WTC11 (cell line): ENCODE data around the gene BORCS8. TPM values are rescaled to one million over a fixed set of nuclear protein-coding genes. Genes with fewer than 3 reads are reported as not detected.
A peak's percentile ranks its signal among the peaks of the same experiment; 100 is the strongest.

Source experiments
- ATAC-seq: fragments of 200-7000 bp; cut with Tn5 transposase; 2 replicates; pipeline ENCODE4 v1.10.0; 2021; ENCODE audit warnings: mild to moderate bottlenecking, moderate library complexity
- CTCF ChIA-PET: fragments of 300-600 bp; sonication (Branson Sonifier 250); formaldehyde crosslinking; loops from one replicate; lab custom pipeline; 2021; ENCODE audit warnings: antibody characterized with exemption; lab: Charles Lee
- POLR2A ChIA-PET: fragments of 350-600 bp; sonication (Branson Sonifier 250); formaldehyde crosslinking; loops from one replicate; lab custom pipeline; 2021; ENCODE audit warnings: antibody characterized with exemption; lab: Charles Lee
- DNase-seq: peaks from one replicate; pipeline ENCODE4 v3.0.0; 2021; ENCODE audit warnings: low spot score
- H3K27ac Mint-ChIP-seq: 2 replicates; pipeline ENCODE4 v1.8.0; 2021; ENCODE audit warnings: mixed read lengths
- H3K27me3 Mint-ChIP-seq: 2 replicates; pipeline ENCODE4 v1.8.0; 2021; ENCODE audit warnings: low read depth, mild to moderate bottlenecking, moderate library complexity, mixed read lengths
- H3K36me3 Mint-ChIP-seq: 2 replicates; pipeline ENCODE4 v1.8.0; 2021; ENCODE audit warnings: mixed read lengths
- H3K4me1 Mint-ChIP-seq: 2 replicates; pipeline ENCODE4 v1.8.0; 2022; ENCODE audit warnings: mixed read lengths
- H3K4me3 Mint-ChIP-seq: 2 replicates; pipeline ENCODE4 v1.8.0; 2021; ENCODE audit warnings: mild to moderate bottlenecking, moderate library complexity, mixed read lengths
- H3K9me3 Mint-ChIP-seq: 2 replicates; pipeline ENCODE4 v1.8.0; 2021; ENCODE audit warnings: mixed read lengths
- ATF2 ChIP-seq: sonication (generic); formaldehyde crosslinking; IDR thresholded peaks from 2 replicates; pipeline ENCODE4 v1.8.1; 2022; ENCODE audit warnings: low read depth, missing genetic modification reagents, borderline replicate concordance
- CBFB ChIP-seq: sonication (generic); formaldehyde crosslinking; IDR thresholded peaks from 2 replicates; pipeline ENCODE4 v1.8.1; 2022; ENCODE audit warnings: mild to moderate bottlenecking, low read depth, missing genetic modification reagents
- ERG ChIP-seq: fragments of 250-450 bp; sonication (Bioruptor Pico); IDR thresholded peaks from 2 replicates; pipeline ENCODE4 v1.8.0; 2021; ENCODE audit warnings: mild to moderate bottlenecking
- ETV6 ChIP-seq: sonication (generic); formaldehyde crosslinking; IDR thresholded peaks from 2 replicates; pipeline ENCODE4 v1.8.1; 2022; ENCODE audit warnings: mild to moderate bottlenecking, missing genetic modification reagents
- FOXJ3 ChIP-seq: sonication (generic); formaldehyde crosslinking; IDR thresholded peaks from 2 replicates; pipeline ENCODE4 v1.9.0; 2021; ENCODE audit warnings: missing genetic modification reagents, mild to moderate bottlenecking, borderline replicate concordance
- GABPB1 ChIP-seq: sonication (generic); formaldehyde crosslinking; IDR thresholded peaks from 2 replicates; pipeline ENCODE4 v1.8.1; 2023; ENCODE audit warnings: mild to moderate bottlenecking, missing genetic modification reagents
- GTF2I ChIP-seq: fragments of 250-450 bp; sonication (Bioruptor Pico); conservative IDR thresholded peaks from 2 replicates; pipeline ENCODE4 v1.4.0; 2021; ENCODE audit warnings: mild to moderate bottlenecking
- KAT7 ChIP-seq: sonication (generic); formaldehyde crosslinking; IDR thresholded peaks from 2 replicates; pipeline ENCODE4 v1.8.1; 2023; ENCODE audit warnings: missing genetic modification reagents, mild to moderate bottlenecking, borderline replicate concordance
- MLX ChIP-seq: sonication (generic); formaldehyde crosslinking; IDR thresholded peaks from 2 replicates; pipeline ENCODE4 v1.8.1; 2023; ENCODE audit warnings: mild to moderate bottlenecking, missing genetic modification reagents, moderate library complexity
- NFE2L1 ChIP-seq: sonication (generic); formaldehyde crosslinking; IDR thresholded peaks from 2 replicates; pipeline ENCODE4 v1.8.1; 2023; ENCODE audit warnings: missing genetic modification reagents
- NR2C2 ChIP-seq: sonication (generic); formaldehyde crosslinking; IDR thresholded peaks from 2 replicates; pipeline ENCODE4 v1.8.0; 2022; ENCODE audit warnings: mild to moderate bottlenecking, missing genetic modification reagents
- TEAD1 ChIP-seq: sonication (generic); formaldehyde crosslinking; IDR thresholded peaks from 2 replicates; pipeline ENCODE4 v1.8.0; 2022; ENCODE audit warnings: mild to moderate bottlenecking, missing genetic modification reagents
- TEAD4 ChIP-seq: sonication (generic); formaldehyde crosslinking; IDR thresholded peaks from 2 replicates; pipeline ENCODE4 v1.8.0; 2022; ENCODE audit warnings: mild to moderate bottlenecking, missing genetic modification reagents
- TP53 ChIP-seq: sonication (generic); formaldehyde crosslinking; IDR thresholded peaks from 2 replicates; pipeline ENCODE4 v1.8.1; 2023; ENCODE audit warnings: mild to moderate bottlenecking, missing genetic modification reagents
- USF2 ChIP-seq: sonication (generic); formaldehyde crosslinking; IDR thresholded peaks from 2 replicates; pipeline ENCODE4 v1.8.1; 2023; ENCODE audit warnings: mild to moderate bottlenecking, missing genetic modification reagents, moderate library complexity
- ZNF263 ChIP-seq: sonication (generic); formaldehyde crosslinking; IDR thresholded peaks from 2 replicates; pipeline ENCODE4 v1.8.1; 2022; ENCODE audit warnings: low read depth, mild to moderate bottlenecking, moderate library complexity, missing genetic modification reagents
- ZNF396 ChIP-seq: fragments of 250-450 bp; sonication (Bioruptor Pico); IDR thresholded peaks from 2 replicates; pipeline ENCODE4 v1.8.0; 2021; ENCODE audit warnings: mild to moderate bottlenecking, moderate library complexity, borderline replicate concordance
- total RNA-seq: library from RNA; stranded (reverse); gene quantifications from 3 replicates; pipeline ENCODE4 v1.2.3, GENCODE V29; 2021

Gene BORCS8
- total RNA-seq, 1 experiment from 2014 or later = 20.9 TPM

- H3K36me3 Mint-ChIP-seq = peaks cover 5% of the 10 kb centered on the region; the same call in 1 of the 2 replicates
- no peak for DNase-seq
- TF ChIP-seq KAT7 (CRISPR knock-in tag) = no peak
- TF ChIP-seq MLX (CRISPR knock-in tag) = no peak
- TF ChIP-seq USF2 (CRISPR knock-in tag) = peak; percentile 68
- TF ChIP-seq NR2C2 = no peak
- no peak for TF ChIP-seq ETV6 (CRISPR knock-in tag)
- H3K4me1 Mint-ChIP-seq = peaks cover 15% of the 10 kb centered on the region; the same call in 1 of the 2 replicates
- H3K4me3 Mint-ChIP-seq = peak overlapping the region; percentile 96
- H3K27ac Mint-ChIP-seq = peak overlapping the region; percentile 88
- no peaks in the 10 kb centered on the region for H3K27me3 Mint-ChIP-seq
- H3K9me3 Mint-ChIP-seq = no peaks in the 10 kb centered on the region
- POLR2A ChIA-PET = interaction anchor here (0.6 to 1.4 kb wide), 3 partner anchors 10 to 131 kb away, joined by 3 to 9 read pairs (median 4); partner anchors contain the start of gene NR2C2AP
- CTCF ChIA-PET = interaction anchor here (0.6 to 2.5 kb wide), 12 partner anchors 10 to 361 kb away, joined by 3 to 12 read pairs (median 4); partner anchors contain the start of genes DDX49, NCAN and NR2C2AP
- no peak for ATAC-seq
Measured at GRCh38 chr19:19192910-19193423, 1.0 kb upstream of the BORCS8 start.

- Mint-ChIP-seq H3K9me3 (no peaks in the 10 kb centered on the region), H3K4me1 (peaks cover 15% of the 10 kb centered on the region; the same call in 1 of the 2 replicates), H3K27me3 (no peaks in the 10 kb centered on the region), H3K27ac (peak overlapping the region; percentile 97), H3K36me3 (peaks cover 1% of the 10 kb centered on the region; the same call in 1 of the 2 replicates), H3K4me3 (peak overlapping the region; percentile 96)
- CTCF ChIA-PET = interaction anchor here (0.5 to 2.5 kb wide), 7 partner anchors 12 to 151 kb away, joined by 3 to 12 read pairs (median 4); no protein-coding TSS in a partner anchor
- POLR2A ChIA-PET = interaction anchor here (1.5 kb wide), 1 partner anchor 46 kb away, joined by 9 read pairs; no protein-coding TSS in a partner anchor
- ATAC-seq (no peak), DNase-seq (no peak)
- TF ChIP-seq GTF2I (CRISPR knock-in tag) (no peak), NR2C2 (0 out of 2 replicates have a peak, but pooled peaks have one; percentile 24), TEAD4 (CRISPR knock-in tag) (0 out of 2 replicates have a peak, but pooled peaks have one; percentile 38)
Measured at GRCh38 chr19:19191768-19192077, 229 bp downstream of the BORCS8 start.

GRCh38 chr19:19186742-19187141 lies 5.2 kb downstream of the BORCS8 start:
- H3K27ac Mint-ChIP-seq = 0 out of 2 replicates have a peak overlapping the region, but pooled peaks have one; percentile 36
- ChIA-PET POLR2A (no interaction called here), CTCF (interaction anchor here (0.5 to 1.8 kb wide), 2 partner anchors 38 to 144 kb away, joined by 3 to 21 read pairs; no protein-coding TSS in a partner anchor)
- H3K9me3 Mint-ChIP-seq = no peaks in the 10 kb centered on the region
- DNase-seq = no peak
- H3K27me3 Mint-ChIP-seq = no peaks in the 10 kb centered on the region
- H3K4me3 Mint-ChIP-seq = no peak overlapping the region
- peaks cover 4% of the 10 kb centered on the region for H3K36me3 Mint-ChIP-seq
- peaks cover 15% of the 10 kb centered on the region for H3K4me1 Mint-ChIP-seq
- TF ChIP-seq USF2 (CRISPR knock-in tag) (no peak), ATF2 (no peak)
- ATAC-seq = no peak

- peak; percentile 89 for DNase-seq
- ChIA-PET CTCF (interaction anchor here (0.5 to 1.8 kb wide), 21 partner anchors 11 to 368 kb away, joined by 3 to 21 read pairs (median 4); partner anchors contain the start of genes MEF2B and NR2C2AP), POLR2A (interaction anchor here (0.6 kb wide), 1 partner anchor 19 kb away, joined by 3 read pairs; no protein-coding TSS in a partner anchor)
- peaks cover 4% of the 10 kb centered on the region for H3K36me3 Mint-ChIP-seq
- peak overlapping the region; percentile 84 for H3K27ac Mint-ChIP-seq
- no peaks in the 10 kb centered on the region for H3K27me3 Mint-ChIP-seq
- H3K4me3 Mint-ChIP-seq = no peak overlapping the region
- H3K4me1 Mint-ChIP-seq = peaks cover 11% of the 10 kb centered on the region
- H3K9me3 Mint-ChIP-seq = no peaks in the 10 kb centered on the region
- ATAC-seq = peak; percentile 100
- no peak for TF ChIP-seq ZNF263
- no peak for TF ChIP-seq NFE2L1 (CRISPR knock-in tag)
- TF ChIP-seq CBFB = no peak
- no peak for TF ChIP-seq USF2 (CRISPR knock-in tag)
- no peak for TF ChIP-seq TP53 (CRISPR knock-in tag)
- no peak for TF ChIP-seq ZNF396 (CRISPR knock-in tag)
- TF ChIP-seq GABPB1 = no peak
- peak; percentile 95; the same call in 1 of the 2 replicates for TF ChIP-seq TEAD1 (CRISPR knock-in tag)
- TF ChIP-seq FOXJ3 (CRISPR knock-in tag) = no peak
- peak; percentile 20; the same call in 1 of the 2 replicates for TF ChIP-seq ERG
Measured at GRCh38 chr19:19185853-19186740, 5.9 kb downstream of the BORCS8 start.
